Esophagus (tissue), 2 donors: Measurements from ENCODE around the gene TNFAIP8. TPM values are rescaled to one million over a fixed set of nuclear protein-coding genes. Genes with fewer than 3 reads are reported as not detected.

Source experiments
- H3K27ac ChIP-seq, 2 donors: one replicate each; pipeline ENCODE4 v1.5.1; 2013; ENCODE audit warnings: low read depth in 2 of 2, mild to moderate bottlenecking in 2 of 2, inconsistent platforms in 1 of 2, low read length in 1 of 2, moderate library complexity in 1 of 2
- H3K27me3 ChIP-seq, 2 donors: one replicate each; pipeline ENCODE4 v1.6.1; 2013; ENCODE audit warnings: low read length in 2 of 2, control low read depth in 1 of 2, mild to moderate bottlenecking in 1 of 2; ENCODE audit not compliant: insufficient read depth in 2 of 2, control insufficient read depth in 1 of 2
- H3K36me3 ChIP-seq, 2 donors: one replicate each; pipeline ENCODE4 v1.6.1; 2013; ENCODE audit warnings: low read length in 1 of 2; ENCODE audit not compliant: control insufficient read depth in 2 of 2, insufficient read depth in 2 of 2
- H3K4me1 ChIP-seq, 2 donors: one replicate each; pipeline ENCODE4 v1.6.1; 2013; ENCODE audit warnings: low read length in 1 of 2; ENCODE audit not compliant: control insufficient read depth in 2 of 2, insufficient read depth in 2 of 2
- H3K4me3 ChIP-seq, 2 donors: one replicate each; pipeline ENCODE4 v1.5.1; 2013; ENCODE audit warnings: low read length in 2 of 2, mild to moderate bottlenecking in 2 of 2, low read depth in 1 of 2, moderate library complexity in 1 of 2
- H3K9me3 ChIP-seq, 2 donors: one replicate each; pipeline ENCODE4 v1.6.1; 2013; ENCODE audit warnings: mild to moderate bottlenecking in 2 of 2, low read depth in 1 of 2, low read length in 1 of 2, moderate library complexity in 1 of 2; ENCODE audit not compliant: control insufficient read depth in 2 of 2, insufficient read depth in 1 of 2
- WGBS, 2 donors: extraction: QIAGEN DNeasy Blood & Tissue Kit; methylation state at CpG; one replicate each; pipeline ENCODE4 v1.1.7; 2013; 5-methylcytosine and 5-hydroxymethylcytosine counted together
- polyA plus RNA-seq, 2 donors: library from polyadenylated mRNA; stranded (reverse); fragments of 200-250 nt; gene quantifications; one replicate each; pipeline ENCODE4 v1.2.3, GENCODE V29; 2013
- donor health status: healthy with polysubstance abuse.
- donor health status: Bipolar disorder and iron deficiency.

Gene TNFAIP8
- polyA plus RNA-seq, 2 donors, result 11.0 to 16.1 TPM

DNA sequence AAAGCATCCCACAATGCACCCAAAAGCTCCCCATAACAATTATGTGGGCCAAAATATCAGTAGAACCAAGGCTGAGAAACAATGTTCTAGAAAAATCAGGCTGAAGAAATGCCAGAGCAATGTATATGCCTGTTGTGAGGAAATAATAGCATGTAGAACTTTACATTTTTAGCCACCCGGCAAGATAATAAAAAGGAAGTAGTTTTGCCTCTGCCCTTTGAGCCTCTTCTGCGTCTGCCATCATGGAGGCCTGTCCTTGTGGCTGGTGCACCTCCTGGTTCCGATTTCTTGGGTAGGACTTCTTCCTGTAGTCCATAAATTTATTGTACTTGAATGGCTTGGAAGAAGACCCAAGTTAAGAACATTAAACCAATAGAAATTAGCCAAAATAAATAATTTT, 38.9 kb upstream of the TNFAIP8 start:
- Histone ChIP-seq H3K27me3 (no peaks in the 10 kb centered on the region), H3K4me3 (no peak overlapping the region), H3K9me3 (no peaks in the 10 kb centered on the region), H3K4me1 (peaks cover 0 to 5% of the 10 kb centered on the region in 2 donors), H3K27ac (no peak overlapping the region), H3K36me3 (no peaks in the 10 kb centered on the region)
- WGBS, 2 donors, result 90 to 92% methylated on average over 3 of the region's 3 CpGs

- 59 to 63% methylated on average over 7 of the region's 7 CpGs for WGBS, 2 donors
- no peaks in the 10 kb centered on the region for H3K27me3 ChIP-seq
These were observed 37.4 kb upstream of the TNFAIP8 start for GRCh38 chr5:119318256-119318894.

GRCh38 chr5:119319401-119319800, 36.4 kb upstream of the TNFAIP8 start:
- H3K36me3 ChIP-seq, result no peaks in the 10 kb centered on the region
- no peaks in the 10 kb centered on the region for H3K27me3 ChIP-seq
- H3K27ac ChIP-seq, result no peak overlapping the region
- H3K9me3 ChIP-seq, result no peaks in the 10 kb centered on the region
- H3K4me1 ChIP-seq, result peaks cover 0 to 5% of the 10 kb centered on the region in 2 donors
- H3K4me3 ChIP-seq, result no peak overlapping the region
- 79 to 84% methylated on average over 5 of the region's 5 CpGs for whole genome bisulfite sequencing, 2 donors

More at GRCh38 chr5:119318256-119318894, 37.4 kb upstream of the TNFAIP8 start:
- no peaks in the 10 kb centered on the region for H3K36me3 ChIP-seq
- no peak overlapping the region for H3K27ac ChIP-seq
- no peaks in the 10 kb centered on the region for H3K9me3 ChIP-seq
- no peak overlapping the region for H3K4me3 ChIP-seq
- peaks cover 0 to 5% of the 10 kb centered on the region in 2 donors for H3K4me1 ChIP-seq

DNA sequence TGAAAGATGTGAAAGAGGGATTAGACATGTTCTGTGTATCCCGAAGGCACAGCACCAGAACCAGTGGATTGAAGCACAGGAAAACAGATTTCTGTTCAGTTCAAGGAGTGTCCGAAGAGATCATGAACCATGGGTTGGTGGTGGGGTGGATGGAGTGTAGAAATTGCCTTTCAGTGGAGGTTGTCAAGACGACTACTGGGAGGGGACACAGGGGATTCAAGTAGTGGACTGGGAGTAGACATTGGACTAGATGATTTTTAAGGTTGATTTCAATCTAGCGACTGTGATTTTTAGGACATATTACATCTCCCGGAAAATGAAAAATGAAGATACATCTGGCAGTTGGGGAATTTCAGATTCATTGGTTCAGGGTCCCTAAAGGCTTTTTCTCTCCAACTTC, 35.9 kb upstream of the TNFAIP8 start:
- Histone ChIP-seq H3K27me3 (no peaks in the 10 kb centered on the region), H3K4me3 (no peak overlapping the region), H3K4me1 (peaks cover 0 to 5% of the 10 kb centered on the region in 2 donors), H3K9me3 (no peaks in the 10 kb centered on the region), H3K27ac (no peak overlapping the region), H3K36me3 (no peaks in the 10 kb centered on the region)
- 84 to 90% methylated on average over 5 of the region's 5 CpGs for WGBS, 2 donors

DNA sequence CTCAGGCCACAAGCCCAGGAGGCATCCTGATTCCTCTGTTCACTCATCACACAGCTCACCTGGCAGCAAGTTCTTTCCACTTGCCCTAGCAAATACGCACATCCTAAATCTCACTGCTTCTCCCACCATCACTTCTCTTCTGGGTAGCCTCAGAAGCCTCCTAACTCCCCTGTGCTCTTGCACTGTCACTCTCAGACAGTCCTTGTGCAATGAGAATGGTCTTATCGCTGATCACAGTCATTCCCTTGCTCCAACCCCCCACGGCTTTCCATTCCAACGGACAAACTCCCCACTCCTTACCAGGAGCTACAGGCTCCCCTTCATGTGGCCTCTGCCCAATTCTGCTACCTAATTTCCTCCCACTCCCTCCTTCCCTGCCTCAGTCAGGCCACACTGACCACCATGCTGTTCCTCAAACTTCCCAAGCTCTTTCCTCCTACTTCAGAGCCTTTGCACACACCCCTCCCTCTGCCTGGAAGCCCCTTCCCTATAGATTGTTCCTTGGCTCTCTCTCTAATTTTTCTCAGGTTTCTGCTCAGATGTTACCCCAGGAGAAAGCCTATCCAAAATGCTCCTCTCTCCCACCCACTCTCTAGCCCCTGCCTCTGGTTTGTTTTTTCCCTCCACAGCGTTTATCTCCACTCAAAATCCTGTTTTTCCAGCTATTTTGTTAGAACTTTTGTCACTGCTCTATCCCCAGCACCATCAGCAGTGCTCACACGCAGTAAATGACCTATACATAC, 34.1 kb upstream of the TNFAIP8 start:
- no peaks in the 10 kb centered on the region for H3K9me3 ChIP-seq
- H3K4me3 ChIP-seq, result no peak overlapping the region
- H3K4me1 ChIP-seq, result peaks cover 0 to 5% of the 10 kb centered on the region in 2 donors
- WGBS, 2 donors, result 91% methylated on average over 6 of the region's 6 CpGs
- peak overlapping the region in 1 of 2 donors; percentile 38 for H3K27ac ChIP-seq
- no peaks in the 10 kb centered on the region for H3K27me3 ChIP-seq
- no peaks in the 10 kb centered on the region for H3K36me3 ChIP-seq

DNA sequence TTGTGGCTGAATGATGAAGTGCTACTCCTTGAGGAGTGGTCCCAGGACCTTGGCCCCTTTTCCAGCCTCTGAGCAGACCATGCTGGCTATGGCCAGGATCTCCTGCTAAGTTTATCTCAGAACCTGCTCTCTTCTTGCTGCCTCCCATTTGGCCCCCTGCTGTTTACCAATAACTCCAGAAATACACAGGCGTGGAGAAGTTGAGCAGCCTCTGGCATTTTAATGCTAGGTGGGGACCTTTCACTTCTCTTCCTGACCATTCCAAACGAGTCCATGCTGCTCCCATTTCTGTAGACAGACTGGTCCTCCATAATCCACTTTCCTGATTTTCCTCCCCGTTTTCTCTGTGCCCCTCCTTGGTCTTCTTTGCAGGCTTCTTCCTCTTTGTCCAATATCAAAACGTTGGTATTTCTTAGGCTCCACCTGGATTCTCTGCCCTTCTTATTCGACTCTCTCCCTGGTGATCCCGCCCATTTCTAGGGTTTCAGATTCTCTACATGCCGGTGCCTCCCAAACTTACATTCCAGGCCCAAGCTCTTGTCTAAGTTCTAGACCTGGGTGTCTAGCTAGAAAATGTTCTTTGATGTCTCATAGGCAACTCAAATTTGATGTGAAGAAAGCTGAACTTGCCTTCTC, 33.4 kb upstream of the TNFAIP8 start:
- no peaks in the 10 kb centered on the region for H3K9me3 ChIP-seq
- no peaks in the 10 kb centered on the region for H3K36me3 ChIP-seq
- WGBS, 2 donors, result 66 to 70% methylated on average over 7 of the region's 7 CpGs
- H3K27ac ChIP-seq, result peak overlapping the region; percentile 38 to 67
- H3K4me3 ChIP-seq, result no peak overlapping the region
- peaks cover 0 to 5% of the 10 kb centered on the region in 2 donors for H3K4me1 ChIP-seq
- no peaks in the 10 kb centered on the region for H3K27me3 ChIP-seq

- peaks cover 0 to 5% of the 10 kb centered on the region in 2 donors for H3K4me1 ChIP-seq
- no peak overlapping the region for H3K4me3 ChIP-seq
- no peaks in the 10 kb centered on the region for H3K9me3 ChIP-seq
- H3K27ac ChIP-seq, result peak overlapping the region; percentile 38 to 67
- no peaks in the 10 kb centered on the region for H3K27me3 ChIP-seq
- no peaks in the 10 kb centered on the region for H3K36me3 ChIP-seq
- 52 to 64% methylated on average over 3 of the region's 3 CpGs for WGBS, 2 donors
These were observed 32.8 kb upstream of the TNFAIP8 start for GRCh38 chr5:119322948-119323537.

- no peak overlapping the region for H3K4me3 ChIP-seq
- H3K36me3 ChIP-seq, result no peaks in the 10 kb centered on the region
- H3K27me3 ChIP-seq, result no peaks in the 10 kb centered on the region
- peak overlapping the region; percentile 89 for H3K27ac ChIP-seq
- H3K9me3 ChIP-seq, result no peaks in the 10 kb centered on the region
- H3K4me1 ChIP-seq, result peaks cover 0 to 5% of the 10 kb centered on the region in 2 donors
These were observed 32.2 kb upstream of the TNFAIP8 start for GRCh38 chr5:119323601-119324000.

DNA sequence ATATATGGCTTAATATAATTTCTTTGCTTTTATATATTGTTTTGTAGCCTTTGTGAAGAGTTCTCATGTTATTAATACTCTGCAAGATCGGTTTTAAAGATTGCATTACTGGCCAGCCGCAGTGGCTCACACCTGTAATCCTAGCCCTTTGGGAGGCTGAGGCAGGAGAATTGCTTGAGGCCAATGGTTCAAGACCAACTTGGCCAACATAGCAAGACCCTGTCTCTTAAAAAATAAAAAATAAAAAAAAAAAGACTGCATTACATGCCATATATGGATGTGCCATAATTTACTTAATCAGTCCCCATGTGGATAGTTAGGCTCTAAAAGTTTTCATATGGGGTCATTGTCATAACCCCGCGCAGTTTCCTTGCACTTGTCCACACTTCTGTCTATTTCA, 31.0 kb upstream of the TNFAIP8 start:
- Histone ChIP-seq H3K4me1 (peaks cover 0 to 6% of the 10 kb centered on the region in 2 donors), H3K9me3 (no peaks in the 10 kb centered on the region), H3K27me3 (no peaks in the 10 kb centered on the region), H3K36me3 (no peaks in the 10 kb centered on the region), H3K27ac (peak overlapping the region; percentile 69 to 73), H3K4me3 (no peak overlapping the region)
- 92 to 96% methylated on average over 4 of the region's 4 CpGs for WGBS, 2 donors
